HCEC 1CT (cell line): Measurements from ENCODE around the gene GIN1.
"Not testable (repeated sequence)": the region's sequence is repeated elsewhere in the genome, so short reads cannot be mapped to it uniquely, and the experiment has no call there.

Source experiments
- DNase-seq: peaks from one replicate; pipeline ENCODE4 v3.0.0-alpha.2; 2017

Gene GIN1

GRCh38 chr5:103119765-103120606 lies at the start of gene GIN1, which contains the start of gene PPIP5K2:
Gene GIN1 (minus strand): TSS chr5:103120138. CDS start chr5:103108707, 11,431 bp downstream.
Gene PPIP5K2 (plus strand): TSS chr5:103120301. CDS start chr5:103129590, 9,289 bp downstream.
- DNase-seq, result peak; percentile 98

- DNase-seq, result no peak
Observed at GRCh38 chr5:103166706-103167105, 46.8 kb upstream of the GIN1 start.

GRCh38 chr5:103151156-103151555 lies 31.2 kb upstream of the GIN1 start:
- DNase-seq, result no peak

GRCh38 chr5:103148213-103148612 lies 28.3 kb upstream of the GIN1 start:
- DNase-seq, result no peak

- DNase-seq, result no peak
Observed at GRCh38 chr5:103145196-103145595, 25.3 kb upstream of the GIN1 start.

GRCh38 chr5:103142132-103142531 lies 22.2 kb upstream of the GIN1 start:
- not testable (repeated sequence) for DNase-seq

GRCh38 chr5:103139264-103139865 lies 19.4 kb upstream of the GIN1 start:
- DNase-seq, result peak; percentile 62

- DNase-seq, result no peak
Observed at GRCh38 chr5:103138202-103138690, 18.3 kb upstream of the GIN1 start.

- no peak for DNase-seq
Observed at GRCh38 chr5:103135461-103135860, 15.5 kb upstream of the GIN1 start.

GRCh38 chr5:103133231-103133630 lies 13.3 kb upstream of the GIN1 start:
- DNase-seq, result no peak

GRCh38 chr5:103132684-103133083 lies 12.7 kb upstream of the GIN1 start:
- DNase-seq, result no peak

GRCh38 chr5:103128202-103128601 lies 8.3 kb upstream of the GIN1 start:
- DNase-seq, result no peak

GRCh38 chr5:103127292-103127817 lies 7.4 kb upstream of the GIN1 start:
- DNase-seq, result no peak

GRCh38 chr5:103126557-103126956 lies 6.6 kb upstream of the GIN1 start:
- DNase-seq, result no peak

GRCh38 chr5:103122242-103122641 lies 2.3 kb upstream of the GIN1 start:
- DNase-seq, result no peak

GRCh38 chr5:103120607-103121200 lies 766 bp upstream of the GIN1 start:
- DNase-seq, result peak; percentile 31

- DNase-seq, result peak; percentile 23
Observed at GRCh38 chr5:103119070-103119764, 721 bp downstream of the GIN1 start.

GRCh38 chr5:103117471-103117991 lies 2.4 kb downstream of the GIN1 start:
- no peak for DNase-seq

GRCh38 chr5:103114440-103114839 lies 5.5 kb downstream of the GIN1 start:
- no peak for DNase-seq

GRCh38 chr5:103112910-103113309 lies 7.0 kb downstream of the GIN1 start:
- DNase-seq, result no peak

GRCh38 chr5:103111468-103111867 lies 8.5 kb downstream of the GIN1 start:
- DNase-seq, result no peak

GRCh38 chr5:103110403-103110802 lies 9.5 kb downstream of the GIN1 start:
- no peak for DNase-seq

- DNase-seq, result no peak
Observed at GRCh38 chr5:103109277-103109676, 10.7 kb downstream of the GIN1 start.
